GM12801 (cell line): ENCODE results near the gene PRDX2.

ENCODE experiments used
- CTCF ChIP-seq: IDR thresholded peaks from one replicate; pipeline ENCODE4 v1.5.1; 2011; ENCODE audit warnings: control low read depth; ENCODE audit not compliant: insufficient read length; ENCODE audit errors: extremely low read depth

Gene PRDX2

GRCh38 chr19:12834566-12834943 is 33.0 kb upstream of the PRDX2 start, which contains the start of gene RTBDN:
Gene RTBDN, minus strand, starts transcription at chr19:12834579. Its CDS starts 4,600 bp downstream, at chr19:12829979.
- no peak for TF ChIP-seq CTCF

DNA sequence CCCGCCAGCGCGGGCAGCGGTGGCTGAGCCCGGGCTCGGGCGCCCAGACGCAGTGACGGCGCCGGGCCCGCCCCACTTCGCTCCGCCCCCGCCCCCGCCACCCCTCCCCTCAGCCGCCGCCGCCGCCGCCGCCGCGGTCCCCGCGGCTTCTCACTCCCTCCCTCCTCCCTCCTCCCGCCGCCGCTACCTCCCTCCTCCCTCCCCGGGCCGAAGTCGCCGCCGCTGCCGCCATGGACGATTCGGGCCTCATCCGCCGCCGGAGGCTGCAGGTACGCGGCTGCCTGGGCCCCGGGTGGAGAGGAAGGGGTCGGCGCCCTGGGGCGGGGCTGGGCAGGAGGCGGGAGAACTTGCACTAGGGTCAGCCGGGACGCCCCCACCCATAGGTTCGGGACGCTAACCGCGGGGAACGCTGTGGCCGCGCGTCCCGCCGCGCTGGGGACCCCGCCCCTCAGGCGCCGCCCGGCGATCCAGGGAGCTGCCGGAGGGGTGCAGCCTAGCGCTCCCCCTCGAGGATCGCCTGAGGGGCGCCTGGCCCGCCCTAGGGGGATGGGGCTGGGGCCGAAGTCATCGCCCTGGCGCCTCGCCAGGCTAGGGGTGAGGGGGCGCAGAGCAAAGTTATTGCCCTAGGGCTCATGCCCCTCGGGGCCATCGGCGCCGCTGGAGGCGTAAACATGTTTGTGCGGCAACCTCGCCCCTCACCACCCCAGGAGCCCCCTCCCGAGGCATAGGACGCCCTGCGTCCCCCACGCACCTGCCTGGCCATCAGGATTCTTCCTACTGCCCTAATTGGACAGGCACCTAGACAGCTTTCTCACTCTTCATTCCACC is 32.4 kb upstream of the PRDX2 start:
- no peak for TF ChIP-seq CTCF

- TF ChIP-seq CTCF: no peak
Measured at GRCh38 chr19:12833418-12833737, 31.8 kb upstream of the PRDX2 start.

GRCh38 chr19:12828494-12828893 is 26.9 kb upstream of the PRDX2 start:
- no peak for TF ChIP-seq CTCF

- no peak for TF ChIP-seq CTCF
Measured at GRCh38 chr19:12825254-12826131, 23.9 kb upstream of the PRDX2 start.

GRCh38 chr19:12821761-12822160 is 20.2 kb upstream of the PRDX2 start:
- no peak for TF ChIP-seq CTCF

DNA sequence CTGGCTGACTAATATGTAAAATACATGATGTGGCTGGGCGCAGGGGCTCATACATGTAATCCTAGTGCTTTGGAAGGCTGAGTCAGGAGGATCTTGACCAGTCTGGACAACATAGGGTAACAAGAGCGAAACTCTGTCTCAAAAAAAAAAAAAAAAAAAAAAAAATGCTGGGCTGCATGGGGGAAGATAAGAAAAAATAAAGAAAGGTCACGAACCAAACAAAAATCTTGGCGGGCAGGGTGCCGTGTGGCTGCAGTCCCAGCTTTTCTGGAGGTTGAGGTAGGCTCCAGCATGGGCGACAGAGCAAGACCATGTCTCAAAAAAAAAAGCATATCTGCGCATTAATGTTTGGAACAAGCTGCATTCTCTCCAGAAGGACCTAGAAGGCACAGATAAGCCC is 13.5 kb upstream of the PRDX2 start:
- no peak for TF ChIP-seq CTCF
